ENCODE results near the gene COX7A2L.
A peak's percentile ranks its signal among the peaks of the same experiment; 100 is the strongest.

The COX7A2L gene

GRCh38 chr2:42331569-42332284 is 29.3 kb downstream of the COX7A2L start:
- no peak for DNase-seq (ENCODE audit: low read depth in 1 of 2, low spot score in 1 of 2)
- no peak for TF ChIP-seq JUND (IDR thresholded peaks at IDR 0.05; ENCODE audit: low read depth)
- in situ Hi-C loops (cut with HindIII; ENCODE audit: low pct_unique_long_range_greater_than_20kb, low sequenced_read_pairs): no loop called here

- in situ Hi-C loops (cut with HindIII; ENCODE audit: low pct_unique_long_range_greater_than_20kb, low sequenced_read_pairs): no loop called here
- no peak for TF ChIP-seq JUND (IDR thresholded peaks at IDR 0.05; ENCODE audit: low read depth)
- no peak for DNase-seq (ENCODE audit: low read depth in 1 of 2, low spot score in 1 of 2)
Observed at GRCh38 chr2:42329736-42330135, 31.3 kb downstream of the COX7A2L start.

GRCh38 chr2:42328923-42329322 is 32.1 kb downstream of the COX7A2L start:
- no peak for DNase-seq (ENCODE audit: low read depth in 1 of 2, low spot score in 1 of 2)
- in situ Hi-C loops (cut with HindIII; ENCODE audit: low pct_unique_long_range_greater_than_20kb, low sequenced_read_pairs): no loop called here
- no peak for TF ChIP-seq JUND (IDR thresholded peaks at IDR 0.05; ENCODE audit: low read depth)

GRCh38 chr2:42328148-42328833 is 32.7 kb downstream of the COX7A2L start:
- in situ Hi-C loops (cut with HindIII; ENCODE audit: low pct_unique_long_range_greater_than_20kb, low sequenced_read_pairs): no loop called here
- peak in 1 of 2 experiments; percentile 18 for DNase-seq (ENCODE audit: low read depth in 1 of 2, low spot score in 1 of 2)
- no peak for TF ChIP-seq JUND (IDR thresholded peaks at IDR 0.05; ENCODE audit: low read depth)

GRCh38 chr2:42327125-42327524 is 33.9 kb downstream of the COX7A2L start:
- peak in 1 of 2 experiments; percentile 67 for DNase-seq (ENCODE audit: low read depth in 1 of 2, low spot score in 1 of 2)
- in situ Hi-C loops (cut with HindIII; ENCODE audit: low pct_unique_long_range_greater_than_20kb, low sequenced_read_pairs): no loop called here
- TF ChIP-seq JUND (IDR thresholded peaks at IDR 0.05; ENCODE audit: low read depth): no peak

- TF ChIP-seq JUND (IDR thresholded peaks at IDR 0.05; ENCODE audit: low read depth): no peak
- in situ Hi-C loops (cut with HindIII; ENCODE audit: low pct_unique_long_range_greater_than_20kb, low sequenced_read_pairs): no loop called here
- DNase-seq (ENCODE audit: low read depth in 1 of 2, low spot score in 1 of 2): no peak
Observed at GRCh38 chr2:42325609-42326008, 35.4 kb downstream of the COX7A2L start.

GRCh38 chr2:42324949-42325348 is 36.1 kb downstream of the COX7A2L start:
- in situ Hi-C loops (cut with HindIII; ENCODE audit: low pct_unique_long_range_greater_than_20kb, low sequenced_read_pairs): no loop called here
- no peak for DNase-seq (ENCODE audit: low read depth in 1 of 2, low spot score in 1 of 2)
- no peak for TF ChIP-seq JUND (IDR thresholded peaks at IDR 0.05; ENCODE audit: low read depth)

GRCh38 chr2:42324244-42324643 is 36.8 kb downstream of the COX7A2L start:
- TF ChIP-seq JUND (IDR thresholded peaks at IDR 0.05; ENCODE audit: low read depth): no peak
- no peak for DNase-seq (ENCODE audit: low read depth in 1 of 2, low spot score in 1 of 2)
- in situ Hi-C loops (cut with HindIII; ENCODE audit: low pct_unique_long_range_greater_than_20kb, low sequenced_read_pairs): no loop called here

GRCh38 chr2:42321452-42322064 is 39.5 kb downstream of the COX7A2L start:
- no peak for DNase-seq (ENCODE audit: low read depth in 1 of 2, low spot score in 1 of 2)
- in situ Hi-C loops (cut with HindIII; ENCODE audit: low pct_unique_long_range_greater_than_20kb, low sequenced_read_pairs): no loop called here
- no peak for TF ChIP-seq JUND (IDR thresholded peaks at IDR 0.05; ENCODE audit: low read depth)

GRCh38 chr2:42319265-42319664 is 41.8 kb downstream of the COX7A2L start:
- TF ChIP-seq JUND (IDR thresholded peaks at IDR 0.05; ENCODE audit: low read depth): no peak
- in situ Hi-C loops (cut with HindIII; ENCODE audit: low pct_unique_long_range_greater_than_20kb, low sequenced_read_pairs): no loop called here
- DNase-seq (ENCODE audit: low read depth in 1 of 2, low spot score in 1 of 2): no peak

- TF ChIP-seq JUND (IDR thresholded peaks at IDR 0.05; ENCODE audit: low read depth): no peak
- no peak for DNase-seq (ENCODE audit: low read depth in 1 of 2, low spot score in 1 of 2)
- in situ Hi-C loops (cut with HindIII; ENCODE audit: low pct_unique_long_range_greater_than_20kb, low sequenced_read_pairs): no loop called here
Observed at GRCh38 chr2:42317945-42318344, 43.1 kb downstream of the COX7A2L start.

GRCh38 chr2:42317486-42317885 is 43.5 kb downstream of the COX7A2L start:
- DNase-seq (ENCODE audit: low read depth in 1 of 2, low spot score in 1 of 2): no peak
- in situ Hi-C loops (cut with HindIII; ENCODE audit: low pct_unique_long_range_greater_than_20kb, low sequenced_read_pairs): no loop called here
- no peak for TF ChIP-seq JUND (IDR thresholded peaks at IDR 0.05; ENCODE audit: low read depth)

GRCh38 chr2:42316910-42317309 is 44.1 kb downstream of the COX7A2L start:
- no peak for TF ChIP-seq JUND (IDR thresholded peaks at IDR 0.05; ENCODE audit: low read depth)
- no peak for DNase-seq (ENCODE audit: low read depth in 1 of 2, low spot score in 1 of 2)
- in situ Hi-C loops (cut with HindIII; ENCODE audit: low pct_unique_long_range_greater_than_20kb, low sequenced_read_pairs): no loop called here
